Measurements from ENCODE around the gene NCBP1. TPM values are rescaled to one million over a fixed set of nuclear protein-coding genes. Genes with fewer than 3 reads are reported as not detected.
A peak's percentile ranks its signal among the peaks of the same experiment; 100 is the strongest.
"Not testable (repeated sequence)": the region's sequence is repeated elsewhere in the genome, so short reads cannot be mapped to it uniquely, and the experiment has no call there.

The NCBP1 gene
- total RNA-seq, 1 donor from 2014 or later: 20.0 TPM

DNA sequence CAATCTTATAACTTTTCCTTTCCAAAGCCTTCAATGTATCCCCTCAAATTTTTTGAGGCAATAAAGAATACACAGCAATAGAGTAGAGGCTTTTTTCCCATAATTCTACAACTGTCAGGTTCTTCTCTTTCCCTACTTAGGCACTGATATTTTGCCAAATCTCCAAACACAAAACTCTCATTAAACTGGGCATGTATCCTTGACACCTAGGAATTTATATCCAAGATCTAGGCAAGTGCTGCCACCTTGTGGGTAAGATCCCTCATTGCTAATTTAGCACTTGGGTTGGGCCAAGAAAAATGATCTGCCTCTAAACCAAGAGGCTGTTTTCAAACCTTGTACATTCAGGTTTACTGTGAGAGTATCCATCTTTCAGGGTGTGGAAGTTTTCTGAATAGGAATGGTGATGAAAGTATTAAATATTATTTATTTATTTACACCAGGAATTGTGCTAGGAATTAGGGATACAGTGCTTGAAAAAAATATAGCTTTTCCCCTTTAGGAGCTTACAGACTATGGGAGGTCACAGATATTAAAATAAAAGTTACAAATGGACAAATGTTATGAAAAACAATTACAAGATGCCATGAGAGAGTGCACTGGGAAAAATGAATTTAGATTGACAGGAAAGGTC, 18.1 kb upstream of the NCBP1 start:
- no peak for DNase-seq
- intact Hi-C loops (cut with DNase I): loop anchor here (5.0 kb wide), 1 partner anchor 148 kb away; no protein-coding TSS in a partner anchor

DNA sequence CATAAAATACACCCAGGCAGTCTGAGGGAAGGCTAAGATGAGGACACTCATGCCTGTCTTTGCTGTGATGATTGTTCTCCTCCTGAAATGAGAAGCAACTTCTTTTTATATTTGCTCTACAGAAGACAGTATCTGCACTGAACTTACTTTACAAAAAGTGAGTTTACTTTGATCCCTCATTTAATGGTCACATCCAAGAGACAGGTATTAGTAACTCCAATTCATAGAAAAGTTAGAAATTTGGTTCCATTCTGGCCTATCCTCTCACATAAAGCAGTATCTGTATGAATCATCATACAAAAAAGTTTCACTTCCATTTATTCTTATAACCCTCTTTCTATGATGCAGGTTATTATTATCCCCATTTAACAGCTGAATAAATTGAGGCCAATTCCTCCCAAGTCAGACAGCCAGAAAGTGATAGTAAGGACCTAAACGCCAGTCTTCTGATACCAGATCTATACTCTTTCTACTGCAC, 15.6 kb upstream of the NCBP1 start:
- intact Hi-C loops (cut with DNase I): loop anchor here (5.0 kb wide), 1 partner anchor 151 kb away; no protein-coding TSS in a partner anchor
- DNase-seq: no peak
- ATAC-seq (ENCODE audit: poor library complexity): no peak

More for the DNA sequence above, 18.1 kb upstream of the NCBP1 start:
- peak; percentile 84 for ATAC-seq (ENCODE audit: poor library complexity)

DNA sequence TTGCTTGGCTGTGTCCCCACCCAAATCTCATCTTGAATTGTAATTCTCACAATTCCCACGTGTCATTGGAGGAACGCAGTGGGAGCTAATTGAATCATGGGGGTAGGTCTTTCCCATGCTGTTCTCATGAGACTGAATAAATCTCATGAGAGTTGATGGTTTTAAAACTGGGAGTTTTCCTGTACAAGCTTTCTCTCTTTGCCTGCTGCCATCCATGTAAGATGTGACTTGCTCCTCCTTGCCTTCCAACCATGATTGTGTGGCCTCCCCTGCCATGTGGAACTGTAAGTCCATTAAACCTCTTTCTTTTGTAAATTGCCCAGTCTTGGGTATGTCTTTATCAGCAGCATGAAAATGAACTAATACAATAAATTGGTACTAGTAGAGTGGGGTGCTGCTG, 13.6 kb upstream of the NCBP1 start:
- DNase-seq; intact Hi-C loops (cut with DNase I); ATAC-seq (ENCODE audit: poor library complexity): not testable (repeated sequence)

DNA sequence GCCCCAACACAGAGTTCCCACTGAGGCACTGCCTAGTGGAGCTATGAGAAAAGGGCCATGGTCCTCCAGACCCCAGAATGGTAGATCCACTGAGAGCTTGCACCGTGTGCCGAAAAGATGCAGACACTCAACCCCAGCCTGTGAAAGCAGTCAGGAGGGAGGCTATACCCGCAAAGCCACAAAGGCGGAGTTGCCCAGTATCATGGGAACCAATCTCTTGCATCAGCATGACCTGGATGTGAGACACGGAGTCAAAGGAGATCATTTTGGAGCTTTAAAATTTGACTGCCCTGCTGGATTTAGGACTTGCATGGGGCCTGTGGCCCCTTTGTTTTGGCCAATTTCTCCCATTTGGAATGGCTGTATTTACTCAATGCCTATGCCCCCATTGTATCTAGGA, 11.1 kb upstream of the NCBP1 start:
- DNase-seq; intact Hi-C loops (cut with DNase I); ATAC-seq (ENCODE audit: poor library complexity): not testable (repeated sequence)

DNA sequence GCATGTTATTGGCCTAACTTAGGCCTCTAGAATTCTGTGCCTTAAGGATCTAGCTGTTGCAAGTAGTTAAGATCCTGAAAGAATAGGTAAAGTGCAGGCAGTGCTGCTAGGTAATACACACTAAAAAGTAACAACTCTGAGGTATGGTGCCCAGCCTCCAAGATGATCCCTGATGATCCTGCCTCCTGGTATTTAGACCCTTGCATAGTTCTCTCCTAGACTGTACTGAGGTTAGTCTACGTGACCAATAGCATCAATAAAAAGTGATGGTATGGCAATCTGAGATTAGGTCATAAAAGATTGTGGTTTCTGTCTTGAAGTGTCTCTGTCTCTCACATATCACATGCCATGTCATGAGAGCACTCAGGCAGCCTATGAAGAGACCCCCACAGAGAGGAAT, 9.7 kb upstream of the NCBP1 start:
- intact Hi-C loops (cut with DNase I): no loop called here
- DNase-seq: no peak
- ATAC-seq (ENCODE audit: poor library complexity): no peak

DNA sequence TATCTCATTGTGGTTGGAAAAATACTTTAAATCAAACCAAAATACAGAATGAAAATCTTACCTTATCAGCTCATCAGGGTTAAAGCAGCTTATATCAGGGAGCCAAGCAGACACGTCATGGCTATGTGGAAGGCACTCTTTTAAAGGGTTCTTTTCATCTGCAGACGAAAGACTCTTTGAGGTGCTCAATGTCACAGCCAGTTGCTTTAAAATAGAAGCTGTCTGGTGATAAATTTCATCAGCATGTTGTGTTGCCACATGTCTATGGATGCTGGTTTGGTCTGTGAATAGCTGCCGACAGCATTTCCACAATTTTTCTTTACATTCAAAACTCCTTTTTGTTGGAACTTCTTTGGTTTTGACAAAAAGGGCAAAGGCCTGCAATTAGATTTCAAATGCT, 8.0 kb upstream of the NCBP1 start:
- DNase-seq (no peak), ATAC-seq (ENCODE audit: poor library complexity) (peak; percentile 83)
- intact Hi-C loops (cut with DNase I): no loop called here

DNA sequence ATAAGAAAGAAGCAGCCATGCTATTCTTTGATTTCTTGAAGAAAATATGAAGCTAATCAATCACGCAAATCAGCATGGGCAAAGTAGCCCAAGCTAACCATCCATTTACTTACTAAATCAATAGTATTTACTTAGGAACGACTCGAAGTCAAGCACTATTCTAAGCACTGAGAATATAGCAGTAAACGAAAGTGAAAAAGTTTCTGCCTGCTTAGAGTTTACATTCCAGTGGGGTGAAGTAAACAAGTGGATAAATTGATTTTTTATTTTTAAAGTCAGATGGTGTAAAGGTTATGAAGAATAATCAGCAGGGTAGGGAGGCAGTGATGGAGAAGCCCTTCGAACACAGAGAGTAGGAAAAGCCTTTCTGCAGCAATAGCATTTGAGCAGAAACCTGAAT, 6.0 kb upstream of the NCBP1 start:
- no peak for ATAC-seq (ENCODE audit: poor library complexity)
- intact Hi-C loops (cut with DNase I): no loop called here

DNA sequence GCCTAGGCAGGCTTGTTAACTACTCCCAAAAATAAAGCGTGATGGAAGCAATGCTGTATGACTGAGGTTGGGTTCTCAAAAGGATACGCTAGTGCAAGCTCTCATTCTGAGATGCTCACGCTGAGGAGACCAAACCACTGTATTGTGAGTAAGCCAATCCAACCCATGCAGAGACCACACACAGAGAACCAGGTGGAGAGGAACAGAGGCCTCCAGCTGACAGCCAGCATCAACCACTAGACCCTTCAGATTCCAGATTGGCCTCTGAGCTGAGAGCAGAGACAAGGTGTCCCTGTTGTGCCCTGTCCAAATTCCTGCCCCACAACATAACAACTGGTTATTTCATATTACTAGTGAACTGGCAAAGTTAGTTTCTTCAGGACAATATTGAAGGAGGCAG, 5.0 kb upstream of the NCBP1 start:
- intact Hi-C loops (cut with DNase I): no loop called here
- ATAC-seq (ENCODE audit: poor library complexity): no peak
- no peak for DNase-seq

More for the DNA sequence above, 6.0 kb upstream of the NCBP1 start:
- no peak for DNase-seq

DNA sequence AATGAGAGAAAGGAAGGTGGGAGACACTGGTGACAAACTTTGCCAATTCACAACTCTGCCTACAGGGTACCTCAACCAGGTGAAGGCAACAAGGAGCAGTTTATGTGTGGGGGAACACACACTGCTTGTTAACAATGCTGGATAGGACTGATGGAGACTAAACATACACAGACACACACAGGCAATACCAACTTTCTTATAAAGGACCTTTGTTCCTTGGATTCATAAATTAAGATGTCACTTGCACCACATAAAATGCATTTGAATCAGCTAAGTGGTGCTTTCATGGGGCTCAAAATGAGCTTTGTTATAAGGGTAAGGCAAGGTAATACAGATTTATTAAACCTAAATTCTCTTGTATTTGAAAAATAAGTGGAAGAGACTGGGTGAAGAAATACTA, 4.5 kb upstream of the NCBP1 start:
- ATAC-seq (ENCODE audit: poor library complexity) (no peak), DNase-seq (no peak)
- intact Hi-C loops (cut with DNase I): no loop called here

DNA sequence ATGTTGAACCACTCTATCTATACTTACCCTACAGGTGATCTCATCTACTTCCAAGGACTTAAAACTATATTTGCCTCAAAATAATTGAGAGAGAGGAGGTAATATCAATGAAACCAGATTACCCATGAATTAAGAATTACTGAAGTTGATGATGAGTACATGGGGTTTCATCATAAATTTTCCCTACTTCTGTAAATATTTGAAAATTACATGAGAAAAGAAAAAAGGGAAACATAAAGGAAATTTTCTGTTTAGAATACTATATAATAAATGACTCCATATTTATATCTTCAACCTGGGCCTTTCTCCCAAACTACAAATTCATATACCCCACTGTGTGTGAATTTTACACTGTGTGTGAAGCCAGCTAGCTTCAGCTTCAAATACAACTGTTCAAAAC, 3.0 kb upstream of the NCBP1 start:
- ATAC-seq (ENCODE audit: poor library complexity) (no peak), DNase-seq (no peak)
- intact Hi-C loops (cut with DNase I): no loop called here

DNA sequence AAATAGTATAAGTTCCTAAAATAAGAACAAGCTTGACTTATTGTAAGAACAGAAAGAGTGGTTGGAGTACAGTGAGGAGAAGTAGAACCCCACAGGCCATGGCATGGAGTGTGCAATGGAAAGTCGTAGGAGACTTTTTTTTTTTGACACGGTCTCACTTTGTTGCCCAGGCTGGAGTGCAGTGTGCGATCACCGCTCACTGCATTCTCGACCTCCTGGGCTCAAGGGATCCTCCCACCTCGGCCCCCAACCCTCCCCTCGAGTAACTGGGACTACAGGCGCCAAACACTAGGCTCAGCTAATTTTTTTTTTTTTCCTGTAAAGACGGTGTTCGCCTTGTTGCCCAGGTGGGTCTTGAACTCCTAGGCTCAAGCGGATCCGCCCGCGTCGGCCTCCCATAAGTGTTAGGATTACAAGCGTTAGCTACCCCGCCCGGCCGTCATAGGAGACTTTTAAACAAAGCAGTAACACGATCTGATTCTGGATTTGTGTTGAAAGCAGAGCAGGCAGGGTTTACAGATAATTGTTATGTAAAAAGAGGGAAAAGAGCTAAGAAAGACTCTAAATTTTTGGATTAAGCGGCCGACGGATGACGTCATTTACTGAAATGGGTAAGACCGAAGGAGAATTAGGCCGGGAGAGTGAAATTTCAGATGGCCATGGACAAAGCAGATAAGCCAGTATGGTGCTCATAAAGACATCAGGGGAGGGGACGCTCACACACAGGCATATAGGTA, 1.2 kb upstream of the NCBP1 start:
- peak; percentile 75 for DNase-seq
- intact Hi-C loops (cut with DNase I): no loop called here
- ATAC-seq (ENCODE audit: poor library complexity): peak; percentile 21

DNA sequence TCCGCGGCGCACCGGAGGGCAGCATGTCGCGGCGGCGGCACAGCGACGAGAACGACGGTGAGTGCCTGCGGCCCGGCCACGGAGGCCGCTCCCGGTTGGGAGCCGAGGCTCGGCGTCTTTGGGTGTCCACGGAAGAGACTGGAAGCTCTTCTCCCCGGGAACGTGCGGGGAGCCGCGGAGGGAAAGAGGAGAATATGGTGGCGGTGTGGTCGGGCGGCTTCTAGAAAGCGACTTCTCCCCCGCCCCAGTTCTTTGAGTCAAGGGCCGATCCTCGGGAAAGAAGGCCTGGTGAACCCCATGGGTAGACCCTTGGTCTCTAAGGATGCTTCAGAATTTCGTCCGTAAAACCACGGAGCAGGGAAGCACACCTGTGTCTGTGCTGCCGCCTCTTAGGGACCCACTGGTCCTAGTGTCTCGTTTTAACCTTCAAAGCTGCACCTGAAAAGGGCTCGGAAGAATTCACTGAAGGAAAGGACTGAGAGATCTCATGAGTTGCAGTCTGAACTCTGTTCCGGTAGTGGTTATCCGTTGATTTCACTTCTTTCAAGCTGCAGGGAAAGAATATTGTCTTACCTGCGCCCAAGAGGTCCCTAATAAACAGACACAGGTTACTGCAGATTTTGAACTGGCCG, 354 bp downstream of the NCBP1 start:
- ATAC-seq (ENCODE audit: poor library complexity) (peak; percentile 1), DNase-seq (no peak)
- intact Hi-C loops (cut with DNase I): no loop called here

DNA sequence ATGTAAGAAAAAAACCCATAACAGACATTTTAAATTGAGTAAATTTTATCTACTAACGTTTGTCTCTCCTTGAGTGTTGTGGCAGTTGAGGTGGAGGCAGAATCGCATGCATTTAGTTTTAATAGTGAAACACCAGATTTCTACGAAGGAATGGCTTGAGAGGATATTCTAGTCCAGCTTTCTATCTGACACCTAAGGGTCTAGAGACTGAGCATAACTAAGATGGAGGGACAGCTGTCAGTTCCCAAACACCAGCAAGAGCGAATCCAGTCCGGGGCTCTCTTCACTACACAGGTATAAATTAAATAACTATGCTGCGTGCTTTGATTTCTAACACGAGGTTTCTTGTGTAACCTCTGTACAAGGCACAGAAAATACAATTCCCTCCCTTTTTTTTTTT, 1.4 kb downstream of the NCBP1 start:
- ATAC-seq (ENCODE audit: poor library complexity) (no peak), DNase-seq (no peak)
- intact Hi-C loops (cut with DNase I): no loop called here

DNA sequence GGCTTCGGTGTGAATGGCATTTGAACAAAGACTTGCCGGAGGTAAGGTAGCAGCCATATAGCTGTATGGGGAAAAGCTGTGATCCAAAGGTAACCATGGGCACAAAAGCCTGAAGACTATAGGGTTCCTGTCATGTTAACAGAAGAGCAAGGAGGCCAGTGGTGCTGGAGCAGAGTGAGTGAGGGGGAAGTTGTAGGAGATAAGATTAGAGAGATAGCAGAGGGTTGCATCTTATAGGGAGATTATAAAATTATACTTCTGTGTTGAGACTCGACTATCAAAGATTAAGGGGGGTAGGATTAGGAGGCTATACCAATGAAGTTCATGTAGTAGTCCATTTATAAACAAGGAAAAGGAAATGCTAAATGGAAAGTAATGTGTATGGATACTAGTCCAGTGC, 3.3 kb downstream of the NCBP1 start:
- DNase-seq (no peak), ATAC-seq (ENCODE audit: poor library complexity) (no peak)
- intact Hi-C loops (cut with DNase I): no loop called here

DNA sequence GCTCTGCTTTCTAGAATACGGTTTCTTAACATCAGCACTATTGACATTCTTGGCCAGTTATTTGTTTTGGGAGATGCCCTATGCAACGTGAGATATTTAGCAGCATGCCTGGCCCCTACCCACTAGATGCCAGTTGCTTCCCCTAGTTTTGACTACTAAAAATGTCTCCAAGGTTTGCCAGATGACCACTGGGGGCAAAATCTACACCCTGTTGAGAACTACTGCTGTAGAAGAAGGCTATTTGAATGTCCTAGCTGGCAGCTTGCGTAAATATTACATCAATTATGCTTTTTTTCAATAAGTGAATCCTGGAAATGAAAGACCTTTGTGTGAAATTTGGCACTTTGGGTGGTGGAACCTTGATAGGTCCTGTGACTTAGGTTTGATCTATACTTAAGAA, 5.0 kb downstream of the NCBP1 start:
- intact Hi-C loops (cut with DNase I): no loop called here
- DNase-seq (no peak), ATAC-seq (ENCODE audit: poor library complexity) (no peak)

DNA sequence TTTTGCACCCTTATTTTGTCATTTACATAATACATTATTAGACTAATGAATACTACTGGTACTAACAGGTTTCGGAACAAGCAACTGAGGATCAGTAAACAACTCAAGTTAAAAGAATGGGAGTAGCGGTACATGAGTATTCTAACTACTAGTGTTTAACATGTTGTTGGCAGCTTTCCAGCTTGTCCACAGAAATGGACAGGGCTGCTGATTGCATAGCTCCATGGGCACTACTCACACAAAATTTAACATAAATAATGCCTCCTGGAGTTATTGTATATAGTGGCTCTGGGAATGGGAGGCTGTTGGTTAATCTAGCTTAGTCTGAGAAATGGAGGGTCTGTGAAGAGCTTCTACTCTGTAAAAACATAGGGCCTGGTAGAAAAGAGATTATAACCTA, 6.7 kb downstream of the NCBP1 start:
- DNase-seq (no peak), ATAC-seq (ENCODE audit: poor library complexity) (peak; percentile 38)
- intact Hi-C loops (cut with DNase I): no loop called here

DNA sequence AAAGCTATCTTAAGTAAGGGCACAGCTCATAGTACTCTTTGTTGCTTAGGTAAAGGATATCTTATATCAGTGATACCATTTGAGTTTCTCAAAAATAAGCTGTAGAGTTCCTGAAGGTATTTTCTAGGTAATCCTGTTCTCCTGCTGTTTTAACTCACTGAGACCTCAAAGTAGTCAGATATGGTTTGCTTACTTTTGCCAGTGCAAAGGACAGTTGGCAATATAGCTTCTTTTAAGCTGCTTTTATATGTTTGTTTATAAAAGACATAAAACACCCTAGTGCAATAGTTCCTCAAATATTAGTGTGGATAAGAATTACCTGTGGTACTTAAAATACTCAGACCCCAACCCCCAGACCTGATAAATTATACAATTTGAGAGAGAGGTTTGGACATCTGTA, 12.1 kb downstream of the NCBP1 start:
- no peak for DNase-seq
- intact Hi-C loops (cut with DNase I): no loop called here
- no peak for ATAC-seq (ENCODE audit: poor library complexity)

DNA sequence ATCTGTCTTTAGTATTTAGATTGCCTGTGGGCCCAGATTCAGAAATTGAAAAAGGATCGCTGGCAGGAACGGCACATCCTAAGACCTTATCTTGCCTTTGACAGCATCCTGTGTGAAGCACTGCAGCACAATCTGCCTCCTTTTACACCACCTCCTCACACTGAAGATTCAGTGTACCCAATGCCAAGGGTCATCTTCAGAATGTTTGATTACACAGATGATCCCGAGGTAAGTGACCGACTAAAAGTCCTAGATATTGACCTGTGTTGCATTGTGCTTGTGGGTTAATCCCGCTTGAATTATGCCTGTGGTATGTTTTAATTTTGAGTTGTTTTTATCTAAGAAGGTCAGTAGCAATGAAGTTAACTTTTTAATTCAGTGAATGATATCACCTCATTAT, 14.4 kb downstream of the NCBP1 start:
- intact Hi-C loops (cut with DNase I): no loop called here
- ATAC-seq (ENCODE audit: poor library complexity): no peak

DNA sequence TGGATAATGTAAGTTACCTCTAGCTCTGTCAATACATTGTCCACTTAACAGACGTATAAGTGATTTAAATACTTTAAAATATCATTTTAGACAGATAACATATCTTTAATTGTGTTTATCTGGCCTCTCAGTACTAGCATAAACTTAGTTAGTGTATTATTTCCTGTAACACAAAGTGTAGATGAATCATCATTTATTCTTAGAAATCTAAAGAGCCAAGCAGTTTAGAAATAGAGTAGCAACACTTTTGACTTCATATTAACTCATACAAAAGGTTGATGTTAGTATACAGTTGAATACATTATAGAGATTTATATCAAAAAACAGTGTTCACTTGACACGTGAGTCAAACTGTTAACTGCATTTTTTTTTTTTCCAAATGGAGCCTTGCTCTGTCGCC, 18.0 kb downstream of the NCBP1 start:
- no peak for DNase-seq
- ATAC-seq (ENCODE audit: poor library complexity): no peak
- intact Hi-C loops (cut with DNase I): no loop called here

More for the DNA sequence above, 14.4 kb downstream of the NCBP1 start:
- no peak for DNase-seq

DNA sequence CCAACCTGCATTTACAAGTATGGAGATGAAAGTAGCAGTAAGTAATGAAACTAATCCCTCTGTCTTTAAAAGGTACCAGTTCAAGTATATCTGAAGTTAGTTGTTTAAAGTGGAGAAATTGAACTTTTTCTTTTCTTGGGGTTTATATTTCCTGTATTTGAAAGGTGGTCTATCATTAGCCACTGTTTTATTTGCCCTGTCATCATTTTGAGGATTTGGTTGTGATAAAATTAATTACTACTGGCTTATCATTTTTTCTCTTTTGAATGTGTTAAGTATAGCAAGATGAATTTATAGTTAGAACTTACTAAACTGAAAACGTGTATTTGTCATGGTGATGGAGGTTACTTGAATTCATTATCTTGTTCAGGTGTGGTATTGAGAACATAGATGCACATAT, 25.1 kb downstream of the NCBP1 start:
- no peak for DNase-seq
- intact Hi-C loops (cut with DNase I): no loop called here
- ATAC-seq (ENCODE audit: poor library complexity): no peak
